NCI-H2029 (cell line): ENCODE data around the gene COLQ.
A peak's percentile ranks its signal among the peaks of the same experiment; 100 is the strongest.

Source experiments
- DNase-seq: peaks from one replicate; lab custom pipeline; 2025; lab: John Stamatoyannopoulos, UW

Gene COLQ

DNA sequence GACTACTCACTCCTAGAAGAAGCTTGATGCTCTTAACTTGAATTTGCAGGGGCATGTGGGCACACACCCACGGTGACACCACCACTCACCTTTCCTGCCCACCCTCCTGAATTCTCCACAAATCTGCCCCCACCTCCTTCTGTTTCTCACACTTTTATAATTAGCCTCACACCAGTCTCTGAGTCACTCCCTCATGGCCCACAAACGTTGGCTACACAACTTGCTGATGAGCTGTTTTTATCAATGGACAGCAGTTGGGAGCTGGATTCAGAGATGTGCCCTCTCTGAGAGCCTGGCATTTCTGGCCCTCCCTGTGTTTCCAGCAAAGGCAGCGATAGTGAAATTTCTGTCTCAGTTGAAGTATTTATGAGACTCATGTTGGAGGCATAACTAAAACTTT, 1.3 kb downstream of the COLQ start:
- no peak for DNase-seq

DNA sequence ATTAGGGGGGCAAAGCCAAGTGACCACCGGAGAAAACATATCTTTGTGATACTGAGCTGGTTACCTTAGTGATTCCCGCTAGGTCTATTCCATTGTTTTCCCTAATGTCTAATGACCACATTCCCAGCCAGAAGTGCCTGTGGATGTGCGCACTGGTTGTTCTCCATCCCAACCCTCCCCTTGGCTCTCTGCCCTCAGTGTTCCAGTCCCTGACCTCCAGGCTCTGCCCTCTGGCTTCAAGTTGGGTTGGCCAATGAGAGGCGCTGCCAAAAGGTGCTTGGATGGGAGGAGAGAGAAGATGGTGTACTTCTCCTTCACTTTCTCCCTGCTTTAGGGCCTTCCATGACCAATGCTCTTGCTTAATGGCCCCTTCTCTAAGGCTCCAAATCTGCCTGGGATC, 2.4 kb downstream of the COLQ start:
- no peak for DNase-seq

DNA sequence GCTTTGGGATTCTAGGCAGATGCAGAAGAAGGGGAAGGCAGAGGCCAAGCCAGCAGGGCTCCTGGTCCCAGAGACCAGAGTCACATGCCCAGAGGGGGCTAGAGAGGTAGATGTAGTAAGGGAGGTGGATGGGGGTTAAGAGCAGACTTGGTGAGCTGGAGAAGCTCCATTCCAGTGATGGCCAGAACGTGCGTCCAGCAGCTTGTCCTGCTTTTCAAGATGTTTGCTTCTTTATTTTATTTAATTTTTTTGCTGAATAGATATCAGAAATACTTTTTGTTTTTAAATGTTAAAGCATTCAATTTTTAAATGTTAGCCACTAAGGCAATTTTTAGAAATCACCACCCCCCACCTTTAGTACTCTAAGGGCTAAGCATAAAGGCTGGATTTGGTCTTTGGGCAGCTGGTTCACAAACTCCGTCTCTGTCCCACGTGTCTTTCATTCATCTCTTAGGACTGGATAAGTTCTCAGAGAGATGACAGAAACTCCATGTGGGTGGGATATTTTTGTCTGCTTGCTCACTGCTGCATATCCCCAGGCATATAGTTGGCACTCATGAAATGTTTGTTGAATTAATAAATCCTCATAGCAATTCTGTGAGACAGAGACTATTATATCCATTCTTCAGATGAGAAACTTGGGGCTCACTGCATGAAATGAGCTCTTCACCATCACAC, 6.7 kb downstream of the COLQ start:
- DNase-seq, result no peak

DNA sequence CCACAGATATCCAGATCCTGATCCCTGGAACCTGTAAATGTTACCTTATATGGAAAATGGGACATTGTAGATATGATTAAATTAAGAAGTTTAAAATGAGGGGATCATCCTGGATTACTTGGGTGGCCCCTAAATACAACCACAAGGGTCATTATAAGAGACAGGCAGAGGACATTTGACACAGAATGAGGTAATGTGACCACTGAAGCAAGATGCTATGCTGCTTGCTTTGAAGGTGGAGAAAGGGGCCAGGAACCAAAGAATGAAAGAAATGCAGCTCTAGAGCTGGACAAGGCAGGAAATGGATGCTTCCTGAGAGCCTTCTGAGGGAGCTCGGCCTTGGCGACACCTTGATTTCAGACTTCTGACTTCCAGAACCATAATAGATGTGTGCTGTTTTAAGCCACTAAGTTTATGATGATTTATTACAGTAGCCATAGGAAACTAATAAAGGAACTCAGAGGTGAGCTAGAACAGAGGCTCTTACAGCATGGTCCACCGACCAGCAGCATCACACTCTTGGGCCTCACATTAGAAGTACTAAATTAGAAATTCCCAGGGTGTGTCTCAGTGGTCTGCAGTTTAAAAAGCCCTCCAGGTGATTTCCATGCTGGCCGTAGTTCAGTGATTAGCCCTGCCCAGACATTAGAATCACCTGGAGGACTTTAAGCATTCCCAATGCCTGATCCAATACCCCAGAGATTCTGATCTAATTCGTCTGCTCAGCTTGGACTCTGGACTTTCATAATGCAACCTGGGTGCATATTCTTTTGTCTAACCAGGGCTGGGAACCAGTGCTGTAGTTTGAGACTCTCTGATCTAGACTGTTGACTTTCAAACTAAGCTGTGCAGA, 7.5 kb downstream of the COLQ start:
- DNase-seq, result no peak

DNA sequence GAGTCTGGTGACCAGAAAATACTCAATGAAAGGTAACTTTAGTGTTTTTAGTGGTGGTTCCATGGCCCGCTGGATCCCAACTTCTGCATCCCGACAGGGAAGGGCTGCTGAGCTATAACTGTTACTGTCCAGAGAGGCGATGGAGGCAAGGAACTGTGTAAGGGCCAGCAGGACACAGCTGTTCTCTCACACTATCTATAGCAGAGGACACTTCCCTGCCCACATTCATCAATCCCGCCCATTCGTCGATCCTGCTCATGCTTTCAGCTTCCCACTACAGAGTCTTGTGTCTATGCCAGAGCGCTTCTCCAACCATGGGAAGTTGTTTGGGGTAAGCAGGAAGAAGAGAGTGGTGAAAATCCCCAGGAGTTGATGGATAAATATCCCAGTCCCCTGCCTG, 8.4 kb downstream of the COLQ start:
- no peak for DNase-seq

DNA sequence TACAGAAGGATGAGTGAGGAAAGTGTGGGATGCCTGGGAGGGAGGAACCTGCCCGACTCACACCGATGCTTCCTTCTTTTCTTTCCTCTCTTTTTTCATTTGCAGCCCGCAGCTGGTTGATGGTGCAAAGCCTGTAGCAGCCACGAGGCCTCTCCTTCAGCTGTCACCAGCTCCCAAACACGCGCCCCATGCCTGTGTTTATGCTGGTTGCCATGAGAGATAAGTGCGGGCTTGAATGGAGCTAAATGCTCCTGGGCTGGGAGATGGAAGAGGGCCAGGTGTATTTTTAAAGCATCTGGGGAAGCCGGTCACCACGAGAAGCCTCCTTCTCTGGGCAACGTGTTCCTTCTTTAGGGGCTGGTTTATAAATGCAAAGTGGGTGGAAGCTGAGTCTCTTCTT, 9.3 kb downstream of the COLQ start:
- peak; percentile 91 for DNase-seq

DNA sequence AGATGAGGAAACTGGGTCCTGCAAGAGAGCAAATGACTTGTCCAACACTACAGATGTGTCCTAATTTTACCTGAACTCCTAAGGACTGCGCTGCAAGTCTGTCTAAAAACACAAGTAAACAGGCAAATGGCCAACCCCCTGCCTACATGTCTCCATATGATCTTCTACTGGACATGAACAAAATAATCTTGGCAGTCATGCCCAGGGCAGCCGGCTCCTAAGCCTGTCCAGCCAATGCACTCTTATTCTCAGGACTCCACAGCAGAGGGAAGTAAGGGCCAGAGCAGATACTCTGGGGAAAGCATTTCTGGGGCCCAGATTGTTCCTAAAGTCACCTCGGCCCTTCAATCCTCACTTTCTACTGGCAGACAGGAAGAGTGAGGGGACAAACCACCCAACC, 10.3 kb downstream of the COLQ start:
- no peak for DNase-seq

DNA sequence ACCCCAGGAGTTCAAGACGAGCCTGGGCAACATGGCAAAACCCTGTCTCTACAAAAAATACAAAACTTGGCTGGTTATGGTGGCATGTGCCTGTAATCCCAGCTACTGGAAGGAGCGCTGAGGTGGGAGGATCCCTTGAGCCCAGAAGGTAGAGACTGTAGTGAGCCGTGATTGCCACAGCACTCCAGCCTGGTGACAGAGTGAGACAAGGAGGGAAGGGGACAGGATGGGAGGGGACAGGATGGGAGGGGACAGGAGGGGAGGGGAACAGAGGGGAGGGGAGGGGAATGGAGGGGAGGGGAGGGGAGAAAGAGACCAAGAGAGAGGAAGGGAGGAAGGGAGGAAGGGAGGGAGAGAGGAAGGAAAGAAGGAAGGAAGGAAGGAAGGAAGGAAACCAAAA, 11.0 kb downstream of the COLQ start:
- DNase-seq, result no peak

DNA sequence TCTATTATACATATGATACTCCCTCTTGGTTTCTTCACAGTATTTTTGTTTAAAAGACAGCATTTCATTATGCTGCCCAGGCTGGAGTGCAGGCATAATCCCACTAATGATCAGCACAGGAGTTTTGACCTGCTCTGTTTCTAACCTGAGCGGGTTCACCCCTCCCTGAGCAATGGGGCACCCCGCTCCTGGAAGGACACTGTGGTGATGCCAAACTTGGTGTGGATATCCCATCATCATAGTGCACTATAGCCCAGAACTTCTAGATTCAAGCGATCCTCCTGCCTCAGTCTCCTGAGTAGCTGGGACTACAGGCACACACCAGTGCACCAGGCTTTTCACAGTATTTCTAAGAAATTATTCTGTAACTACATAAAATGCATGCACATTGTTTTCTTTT, 14.9 kb downstream of the COLQ start:
- DNase-seq, result no peak

DNA sequence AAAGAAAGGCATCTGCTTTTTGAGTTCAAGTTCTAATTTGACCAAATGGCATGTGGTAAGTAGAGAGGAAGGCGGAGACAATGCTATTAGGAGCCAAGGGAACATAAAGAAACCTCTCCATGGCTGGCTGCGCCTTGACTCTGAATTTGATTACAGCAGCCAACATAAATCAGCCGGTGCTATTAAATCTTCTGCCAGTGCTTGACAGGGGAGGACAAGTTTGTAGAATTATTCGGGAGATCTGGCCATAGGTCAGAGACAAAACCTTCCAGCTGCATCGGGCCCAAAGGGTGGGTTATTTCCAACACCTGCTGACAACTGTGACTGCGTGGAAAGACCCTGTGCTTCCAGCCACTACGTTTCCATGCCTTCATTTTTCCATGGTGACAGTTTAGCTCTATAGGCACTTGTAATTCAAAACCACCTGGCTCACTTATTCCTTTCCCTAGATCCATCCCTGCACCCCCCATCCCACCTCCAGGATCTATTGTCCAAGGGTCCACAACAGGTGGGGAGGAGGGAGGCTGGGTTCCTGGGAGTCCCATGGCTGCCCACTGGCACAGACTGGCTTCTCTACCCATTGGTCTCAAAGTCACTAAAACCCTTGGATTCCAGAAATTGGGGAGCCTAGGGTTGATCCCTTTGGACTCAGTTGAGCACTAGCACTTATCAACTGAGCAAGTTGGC, 15.9 kb downstream of the COLQ start:
- no peak for DNase-seq

DNA sequence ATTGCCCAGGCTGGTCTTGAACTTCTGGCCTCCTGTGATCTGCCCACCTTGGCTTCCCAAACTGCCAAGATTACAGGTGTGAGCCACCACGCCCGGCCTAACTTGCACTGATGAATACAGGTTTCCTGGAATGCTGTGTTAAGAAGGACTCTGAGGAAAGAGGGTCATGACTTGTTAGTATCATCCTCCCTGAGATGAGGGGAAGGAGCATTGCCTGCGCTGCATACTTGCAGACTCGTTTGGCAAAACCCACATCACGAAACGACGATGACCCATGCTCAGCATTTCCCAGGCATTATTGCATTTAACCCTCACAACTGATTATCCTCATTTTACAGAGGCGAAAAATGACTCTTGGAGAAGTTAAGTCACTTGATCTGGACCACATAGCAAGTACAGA, 18.9 kb downstream of the COLQ start:
- DNase-seq, result no peak

DNA sequence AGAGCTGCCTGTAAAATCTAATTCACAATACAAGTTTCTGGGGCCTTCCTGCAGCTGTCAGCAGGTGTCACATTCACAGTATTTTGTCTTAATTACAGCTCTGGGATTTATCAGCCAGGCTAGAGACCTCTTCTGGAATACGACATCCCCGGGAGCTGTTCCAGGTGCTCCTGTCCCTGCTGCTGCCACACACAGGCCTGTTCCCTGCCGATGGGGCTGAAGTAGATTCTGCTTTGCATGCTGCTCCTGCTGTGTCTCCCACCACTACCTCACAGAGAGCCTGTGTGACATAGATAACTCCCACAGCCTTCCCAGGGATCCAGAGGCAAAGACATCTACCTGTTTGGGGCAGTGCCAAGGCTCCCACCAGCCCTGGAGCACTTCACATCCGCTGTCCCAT, 20.4 kb downstream of the COLQ start:
- no peak for DNase-seq

DNA sequence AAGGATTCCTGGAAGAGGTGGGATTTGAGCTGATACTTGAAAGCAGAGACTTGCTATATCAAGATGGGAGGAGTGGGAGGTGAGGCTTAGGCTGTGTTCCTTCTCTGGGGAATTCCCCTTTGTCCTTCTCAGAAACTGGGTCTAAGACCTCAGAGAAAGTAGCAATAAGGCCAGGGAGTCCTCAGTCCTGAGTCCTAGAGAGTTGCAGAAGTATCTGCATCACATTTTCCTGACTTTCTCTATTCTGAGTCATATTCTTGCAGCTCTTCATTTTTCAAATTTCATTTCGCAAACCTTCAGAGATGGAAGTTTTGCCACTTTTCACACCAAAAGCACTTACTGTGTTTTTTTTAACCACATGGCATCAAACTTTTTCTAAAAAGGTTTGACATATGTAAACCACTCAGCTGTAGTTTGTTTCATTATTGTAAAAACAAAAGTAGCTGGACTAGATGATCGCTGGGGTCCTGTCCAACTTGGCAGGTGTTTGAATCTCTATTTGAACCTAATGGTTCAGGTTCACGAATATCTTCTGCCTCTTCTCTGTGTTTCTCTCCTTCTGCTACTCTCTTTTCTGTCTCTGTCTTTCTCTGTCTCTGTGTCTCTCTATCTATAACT, 21.3 kb downstream of the COLQ start:
- no peak for DNase-seq

DNA sequence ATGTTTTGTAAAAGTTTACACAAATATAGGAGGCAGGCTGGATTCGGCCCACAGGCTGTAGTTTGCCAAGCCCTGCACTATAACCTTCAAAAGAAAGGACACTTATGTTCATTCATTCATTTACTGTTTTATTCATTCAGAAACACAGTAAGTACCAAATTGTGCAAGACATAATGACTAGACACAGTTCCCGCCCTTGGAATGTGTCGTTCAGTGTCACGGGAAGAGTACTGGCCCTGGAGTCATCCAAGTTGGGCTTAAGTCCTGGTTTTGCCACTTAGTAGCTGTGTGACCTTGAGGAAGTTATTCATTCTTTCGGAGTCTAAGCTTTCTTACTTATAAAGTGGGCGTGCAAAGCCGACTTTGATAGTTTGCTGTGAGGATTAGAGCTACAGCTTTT, 22.0 kb downstream of the COLQ start:
- no peak for DNase-seq

DNA sequence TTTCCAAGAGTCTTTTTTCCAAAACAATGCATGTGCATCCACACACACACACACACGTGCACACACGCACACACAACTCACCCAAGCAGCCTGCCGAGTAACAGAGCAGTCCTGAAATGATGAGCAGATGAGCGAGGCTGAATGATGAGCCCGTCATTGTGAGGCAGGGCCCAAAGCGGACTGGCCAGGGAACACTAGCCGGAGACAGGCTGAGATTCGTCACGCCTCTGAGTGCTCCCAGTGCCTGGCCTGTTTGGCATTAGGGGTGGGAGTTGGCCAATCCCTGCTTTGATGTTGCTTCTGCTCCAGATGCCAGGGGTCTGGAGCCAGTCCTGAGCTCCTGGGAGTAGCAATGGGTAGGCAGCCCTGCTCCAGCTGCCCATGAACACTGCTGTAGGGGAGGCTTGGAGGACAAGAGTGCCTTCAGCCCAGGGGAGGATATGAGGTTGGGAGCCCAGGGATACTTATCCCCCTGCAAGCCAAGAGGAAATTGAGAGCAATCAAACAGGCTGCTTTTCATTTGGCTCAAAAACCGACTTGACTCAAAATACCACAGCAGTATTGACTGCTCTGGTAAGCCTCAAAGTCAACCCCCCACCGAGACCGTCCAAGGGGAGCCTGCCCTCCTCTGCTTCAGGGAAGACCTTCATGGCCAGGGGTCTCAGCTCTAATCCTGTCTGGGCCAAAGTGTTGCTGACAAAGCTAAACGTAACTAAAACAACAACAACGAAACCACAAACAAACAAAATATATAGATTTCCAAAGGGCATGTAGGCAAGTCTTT, 22.9 kb downstream of the COLQ start:
- DNase-seq, result no peak

DNA sequence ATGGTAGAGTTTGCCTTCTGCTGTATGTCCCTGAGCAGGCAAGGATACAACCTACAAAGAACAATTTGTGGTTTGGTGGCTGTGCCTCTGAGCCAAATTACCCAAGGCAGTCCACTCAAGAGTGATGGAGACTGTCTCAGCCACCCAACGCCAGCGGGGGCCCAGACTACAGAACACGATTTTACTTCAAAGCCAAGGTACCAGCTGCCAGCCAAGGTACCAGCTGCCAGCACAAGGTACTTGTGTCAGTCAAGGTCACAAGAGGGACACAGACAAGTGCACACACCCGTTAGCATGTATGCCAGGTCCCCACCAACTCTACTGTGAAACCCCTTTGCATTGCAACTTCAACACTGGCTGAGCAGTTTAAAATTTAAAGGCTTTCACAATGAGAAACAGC, 23.5 kb downstream of the COLQ start:
- peak; percentile 14 for DNase-seq

DNA sequence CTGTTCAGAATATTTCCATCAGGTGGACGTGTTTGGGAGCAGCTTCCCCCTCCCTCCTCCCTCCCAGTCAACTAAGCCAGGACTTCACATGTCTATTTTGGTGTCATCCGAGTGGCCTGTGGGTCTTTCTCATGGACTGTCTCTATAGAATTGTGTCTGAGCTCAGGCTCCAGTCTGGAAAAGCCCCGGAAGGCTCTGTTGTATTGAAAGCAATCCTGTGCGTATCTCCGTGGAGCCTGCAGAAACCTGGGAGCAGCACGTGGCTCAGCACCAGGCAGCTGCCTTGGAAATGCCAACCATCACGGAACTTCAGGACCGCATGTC, 25.2 kb downstream of the COLQ start:
- no peak for DNase-seq

DNA sequence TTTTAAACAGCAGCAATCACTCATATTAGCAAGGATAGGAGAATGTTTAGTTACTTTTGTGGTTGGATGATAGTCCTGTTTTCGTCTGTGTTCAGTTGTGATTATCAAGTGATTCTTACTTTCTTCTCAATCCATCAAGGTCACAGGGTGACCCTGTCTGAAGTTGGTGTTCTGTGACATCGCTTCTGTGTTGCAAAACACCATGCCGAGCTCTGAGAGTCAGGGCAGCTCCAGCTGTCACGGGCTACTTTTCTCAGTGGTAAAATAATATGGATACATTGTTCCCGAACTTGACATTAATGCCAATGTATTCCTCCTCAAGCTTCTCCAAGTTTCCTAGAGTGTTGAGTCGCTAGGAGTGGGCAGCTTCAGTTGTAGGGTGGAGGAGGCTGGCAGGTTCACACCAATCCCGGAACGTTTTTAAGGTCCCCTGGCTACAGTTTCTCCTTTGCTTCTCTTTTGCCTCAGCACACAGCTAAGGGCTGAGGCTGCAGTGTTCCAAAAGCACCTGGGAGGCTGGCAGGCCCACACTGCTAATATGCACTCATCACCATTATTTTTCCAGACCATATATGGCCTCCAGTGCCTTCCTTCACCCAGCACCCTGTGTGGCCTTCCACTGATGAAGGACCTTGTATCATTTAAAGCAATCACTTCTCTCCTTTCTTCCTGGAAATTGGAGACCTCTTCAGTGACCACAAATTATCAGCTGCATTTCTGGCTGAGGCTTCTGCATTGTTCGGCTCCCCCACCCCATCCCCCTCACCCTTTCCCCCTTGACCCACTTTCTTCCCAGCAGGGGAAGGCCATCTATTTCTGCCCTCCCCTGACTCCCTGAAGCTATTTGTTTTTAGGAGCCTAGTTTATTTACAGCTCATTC, 25.8 kb downstream of the COLQ start:
- DNase-seq, result peak; percentile 92

DNA sequence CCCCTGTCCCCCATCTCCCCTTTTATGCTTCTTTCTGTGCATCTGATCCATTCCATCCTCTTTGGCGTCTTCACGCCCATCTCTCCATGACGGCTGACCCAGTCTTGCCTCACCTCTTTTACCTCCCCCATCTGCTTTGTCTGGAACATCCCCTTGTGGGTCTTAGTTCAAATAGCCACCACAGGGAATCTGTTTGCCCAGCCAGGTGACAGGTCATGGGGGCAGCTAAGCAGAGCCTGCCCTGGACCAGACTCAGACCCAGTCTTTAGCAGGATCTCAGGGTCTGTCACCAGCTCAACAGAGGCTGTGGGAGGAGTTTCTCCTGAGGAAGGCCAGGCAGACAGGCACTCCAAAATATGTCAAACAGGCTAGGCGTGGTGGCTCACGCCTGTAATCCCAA, 28.1 kb downstream of the COLQ start:
- DNase-seq, result no peak

DNA sequence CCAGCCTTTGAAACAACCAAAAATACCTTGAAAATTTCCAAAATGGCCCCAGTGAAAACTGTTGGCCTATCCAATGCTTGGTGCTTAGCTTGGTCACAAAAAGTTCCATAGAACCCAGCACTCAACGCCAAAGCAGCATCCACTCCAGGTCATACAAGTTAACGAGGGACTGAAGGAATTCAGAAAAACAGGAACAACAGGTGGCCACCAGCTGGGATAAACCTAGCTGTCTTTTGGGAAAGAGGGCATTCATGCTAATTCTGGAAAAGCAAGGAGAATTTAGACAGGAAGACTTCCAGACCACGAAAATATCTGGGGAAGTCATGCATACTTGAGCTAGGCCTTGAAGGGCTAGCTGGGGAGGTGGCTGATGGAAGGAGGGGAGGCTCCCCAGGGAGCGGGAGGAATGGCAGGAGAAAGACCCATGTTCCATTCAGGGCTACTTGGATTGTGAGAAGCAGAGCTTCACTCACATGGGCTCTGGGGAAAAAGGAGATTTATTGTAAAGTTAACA, 28.6 kb downstream of the COLQ start:
- no peak for DNase-seq

DNA sequence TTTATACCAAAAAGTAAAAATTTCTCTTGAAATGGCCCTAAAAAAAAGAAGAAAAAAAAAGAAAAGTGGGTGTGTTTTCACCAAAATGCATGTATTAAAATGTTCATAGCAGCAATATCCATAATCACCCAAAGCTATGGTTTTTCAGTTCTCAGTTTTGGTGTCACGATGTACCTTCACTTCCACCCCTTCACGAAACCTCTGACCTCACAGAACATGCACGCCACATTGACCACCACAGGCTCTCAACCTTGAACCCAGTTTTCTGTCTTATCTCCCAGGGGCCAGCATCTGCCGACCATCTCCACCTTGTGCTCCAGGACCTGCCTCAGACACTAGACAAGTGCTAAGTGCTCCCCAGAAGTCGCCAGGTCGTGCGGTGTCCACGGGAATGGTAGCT, 30.4 kb downstream of the COLQ start:
- DNase-seq, result no peak
